ENCODE data around the gene ANO6.
"Not testable (repeated sequence)": the region's sequence is repeated elsewhere in the genome, so short reads cannot be mapped to it uniquely, and the experiment has no call there.

ANO6 gene

GRCh38 chr12:45317261-45317660, 101.4 kb downstream of the ANO6 start:
- DNase-seq, result not testable (repeated sequence)

- DNase-seq, result no peak
These were observed 106.9 kb downstream of the ANO6 start for GRCh38 chr12:45322810-45323209.

DNA sequence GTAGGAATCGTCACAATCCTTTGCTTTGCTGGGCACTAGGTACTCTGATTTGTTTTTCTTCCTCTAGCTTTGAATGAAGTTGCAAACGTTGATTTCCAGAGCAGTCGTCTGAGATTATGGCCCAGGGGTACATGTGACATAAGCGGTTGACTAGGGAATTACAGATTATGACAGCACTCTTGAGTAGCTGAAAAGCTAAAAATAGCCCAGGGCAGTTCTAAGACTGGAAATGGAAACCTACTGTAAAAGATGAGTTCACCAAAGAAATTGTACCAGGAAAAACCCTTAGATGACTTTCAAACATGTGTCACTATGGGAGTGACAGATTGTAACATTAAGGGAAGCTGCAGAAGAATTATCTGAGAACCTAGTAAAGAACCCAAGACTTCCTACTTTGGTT, 108.5 kb downstream of the ANO6 start:
- no peak for DNase-seq

DNA sequence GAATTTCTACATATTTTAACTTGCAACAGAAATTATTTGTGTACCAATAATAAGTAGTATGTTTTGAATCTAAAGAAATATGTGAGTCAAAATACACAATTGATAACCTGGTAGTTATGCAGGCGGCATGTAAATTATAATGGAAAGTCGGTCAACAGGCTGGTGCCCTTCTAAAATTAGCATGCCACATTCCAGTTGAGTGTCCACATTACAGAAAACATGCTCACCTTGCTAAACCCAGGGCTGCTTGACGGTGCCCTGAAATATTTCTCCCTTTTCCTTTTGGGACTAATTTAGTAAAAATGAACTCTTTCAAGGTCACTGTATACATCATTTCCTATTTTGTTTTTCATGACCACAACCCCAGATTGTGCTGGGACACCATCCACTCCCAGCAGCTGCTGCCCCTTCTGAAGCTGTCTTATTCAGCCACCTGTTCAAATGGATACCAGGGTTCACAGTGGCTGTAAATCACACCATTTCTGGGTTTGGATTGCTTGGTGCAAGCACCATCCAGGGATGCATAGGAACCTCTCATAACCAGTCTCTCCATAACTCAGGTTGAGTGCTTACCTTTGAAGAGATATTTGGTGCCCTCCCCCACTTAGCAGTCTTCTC, 110.6 kb downstream of the ANO6 start:
- no peak for DNase-seq

- DNase-seq, result no peak
These were observed 112.0 kb downstream of the ANO6 start for GRCh38 chr12:45327823-45328383.

DNA sequence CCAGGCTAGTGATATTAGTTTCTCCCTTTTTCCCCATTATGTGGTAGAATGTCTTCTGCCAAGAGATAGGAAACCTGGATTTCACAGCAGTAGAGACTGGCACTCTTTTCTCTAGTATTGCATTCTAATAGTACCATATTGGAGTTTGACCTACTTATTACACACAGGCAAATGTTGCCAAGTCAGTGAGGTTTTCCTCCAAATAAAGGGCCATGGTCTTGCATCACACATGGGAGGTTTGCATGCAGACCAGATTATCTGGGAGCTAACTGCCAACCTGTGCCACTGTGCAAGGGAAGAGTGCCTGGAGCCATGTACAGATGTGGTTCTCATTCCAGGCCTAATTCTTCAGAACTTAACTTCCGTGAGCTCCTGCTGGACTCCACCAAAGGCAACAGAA, 113.3 kb downstream of the ANO6 start:
- DNase-seq, result no peak

DNA sequence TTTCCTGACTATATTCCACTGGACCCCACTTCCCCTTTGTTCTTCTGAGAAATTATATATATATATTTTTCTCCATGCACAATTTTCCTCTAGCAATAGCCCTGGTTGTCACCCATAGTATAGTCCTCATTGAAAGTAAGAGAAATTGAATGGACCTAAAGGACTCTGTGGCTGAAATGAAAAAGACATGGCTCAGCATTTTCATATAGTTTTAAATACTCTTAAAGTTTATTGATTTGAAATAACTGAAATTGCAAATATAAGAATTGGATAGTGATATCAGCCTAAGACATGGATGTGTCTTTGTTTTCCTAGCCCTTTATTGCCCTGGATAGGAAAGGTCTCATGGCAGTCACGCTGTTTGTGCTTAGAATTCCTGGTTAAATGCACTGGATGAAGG, 113.8 kb downstream of the ANO6 start:
- DNase-seq, result no peak

DNA sequence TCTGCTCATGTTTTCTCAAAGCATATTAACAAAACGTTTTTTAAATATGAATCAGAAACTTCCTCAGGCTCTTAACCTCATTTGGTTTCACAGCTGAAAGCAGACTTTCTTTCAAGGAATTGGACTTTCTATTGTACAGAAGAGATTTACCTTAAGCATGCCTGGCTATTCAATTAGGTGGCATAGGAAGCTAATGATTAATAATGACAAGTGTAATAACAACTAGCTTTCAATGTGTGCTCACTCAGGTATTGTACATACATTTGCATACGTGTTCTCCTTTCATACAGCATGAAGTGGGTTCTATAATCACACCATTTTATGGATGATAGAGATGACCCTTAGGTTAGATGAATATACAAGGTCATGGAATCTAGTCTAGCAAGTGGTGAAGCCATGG, 115.7 kb downstream of the ANO6 start:
- no peak for DNase-seq

DNA sequence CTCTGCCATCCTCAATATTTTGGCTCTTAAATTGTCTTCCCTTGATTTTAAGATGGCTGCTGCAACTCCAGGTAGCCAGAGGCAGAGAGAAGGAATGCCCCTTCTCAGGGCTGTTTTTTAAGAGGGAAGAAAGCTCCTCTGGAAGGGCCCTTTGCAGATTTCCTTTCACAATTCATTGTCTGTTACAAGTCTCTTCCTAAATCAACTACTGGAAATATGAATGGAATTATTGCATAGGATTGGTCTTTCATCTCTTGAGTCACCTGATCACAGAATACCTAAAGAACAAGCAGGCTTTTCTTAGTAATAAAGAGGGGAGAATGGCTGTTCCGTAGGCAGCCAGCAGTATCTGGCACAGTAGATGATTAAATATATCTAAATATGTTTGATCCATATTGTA, 118.5 kb downstream of the ANO6 start:
- DNase-seq, result no peak

DNA sequence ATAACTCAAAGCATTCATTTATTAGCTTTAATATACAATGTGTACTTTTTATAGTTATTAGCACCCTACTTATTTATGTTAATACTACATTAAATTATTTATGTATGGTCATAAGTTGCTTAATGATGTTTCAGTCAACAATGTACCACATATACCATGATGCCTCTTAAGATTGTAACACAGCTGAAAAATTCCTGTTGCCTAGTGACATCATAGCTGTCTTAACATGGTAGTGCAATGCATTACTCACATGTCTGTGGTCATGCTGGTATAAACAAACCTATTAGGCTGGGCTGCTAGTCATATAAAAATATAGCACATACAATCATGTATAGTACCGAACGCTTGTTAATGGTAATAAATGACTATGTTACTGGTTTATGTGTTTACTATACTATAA, 120.4 kb downstream of the ANO6 start:
- no peak for DNase-seq

DNA sequence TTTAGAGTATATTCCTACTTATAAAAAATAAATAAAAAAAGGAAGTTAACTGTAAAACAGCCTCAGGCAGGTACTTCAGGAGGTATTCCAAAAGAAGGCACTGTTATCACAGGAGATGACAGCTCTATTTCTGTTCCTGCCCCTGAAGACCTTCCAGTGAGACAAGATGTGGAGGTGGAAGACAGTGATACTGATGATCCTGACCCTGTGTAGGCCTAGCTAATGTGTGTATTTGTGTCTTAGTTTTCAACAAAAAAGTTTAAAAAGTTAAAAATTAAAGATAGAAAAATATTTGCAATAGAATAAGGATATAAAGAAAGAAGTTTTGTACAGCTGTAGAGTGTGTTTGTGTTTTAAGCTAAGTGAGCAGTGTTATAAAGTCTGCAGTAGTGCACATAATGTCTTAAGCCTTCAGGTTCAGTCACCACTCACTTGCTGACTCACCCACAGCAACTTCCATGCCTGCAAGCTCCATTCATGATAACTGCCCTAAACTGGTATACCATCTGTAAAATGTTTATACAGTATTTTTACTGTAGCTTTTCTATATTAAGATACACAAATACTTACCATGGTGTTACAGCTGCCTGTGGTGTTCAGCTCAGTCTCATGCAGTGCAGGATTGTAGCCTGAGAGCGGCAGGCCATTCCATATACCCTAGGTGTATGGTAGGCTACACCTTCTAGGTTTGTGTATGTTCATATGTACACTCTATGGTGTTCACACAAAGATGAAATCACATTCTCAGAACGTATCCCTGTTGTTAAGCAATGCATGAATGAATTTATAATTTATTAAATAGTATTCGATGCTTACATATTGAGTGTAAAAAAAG, 121.1 kb downstream of the ANO6 start:
- no peak for DNase-seq

- DNase-seq, result no peak
These were observed 121.9 kb downstream of the ANO6 start for GRCh38 chr12:45337835-45338234.

- DNase-seq, result no peak
These were observed 122.4 kb downstream of the ANO6 start for GRCh38 chr12:45338272-45338671.

DNA sequence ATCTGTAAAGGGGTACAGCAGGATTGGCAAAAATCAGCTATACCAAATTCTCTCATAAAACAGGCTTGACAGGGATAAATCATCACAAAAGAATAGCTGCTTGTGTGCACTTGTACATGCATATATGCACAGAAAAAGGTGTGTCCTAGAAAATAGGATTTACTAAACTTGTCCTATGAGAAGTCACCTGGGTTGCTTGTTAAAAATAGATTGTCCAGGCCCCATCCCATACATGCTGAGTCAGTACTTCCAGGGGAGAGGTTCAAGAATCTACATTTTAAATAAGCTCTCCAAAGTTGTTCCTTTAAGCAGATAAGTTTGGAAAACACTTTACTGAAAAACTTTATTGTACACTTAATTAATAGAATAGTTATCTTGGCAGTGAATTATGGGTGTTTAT, 123.1 kb downstream of the ANO6 start:
- DNase-seq, result no peak

- DNase-seq, result no peak
These were observed 126.3 kb downstream of the ANO6 start for GRCh38 chr12:45342171-45342570.

GRCh38 chr12:45342848-45343247, 127.0 kb downstream of the ANO6 start:
- no peak for DNase-seq

DNA sequence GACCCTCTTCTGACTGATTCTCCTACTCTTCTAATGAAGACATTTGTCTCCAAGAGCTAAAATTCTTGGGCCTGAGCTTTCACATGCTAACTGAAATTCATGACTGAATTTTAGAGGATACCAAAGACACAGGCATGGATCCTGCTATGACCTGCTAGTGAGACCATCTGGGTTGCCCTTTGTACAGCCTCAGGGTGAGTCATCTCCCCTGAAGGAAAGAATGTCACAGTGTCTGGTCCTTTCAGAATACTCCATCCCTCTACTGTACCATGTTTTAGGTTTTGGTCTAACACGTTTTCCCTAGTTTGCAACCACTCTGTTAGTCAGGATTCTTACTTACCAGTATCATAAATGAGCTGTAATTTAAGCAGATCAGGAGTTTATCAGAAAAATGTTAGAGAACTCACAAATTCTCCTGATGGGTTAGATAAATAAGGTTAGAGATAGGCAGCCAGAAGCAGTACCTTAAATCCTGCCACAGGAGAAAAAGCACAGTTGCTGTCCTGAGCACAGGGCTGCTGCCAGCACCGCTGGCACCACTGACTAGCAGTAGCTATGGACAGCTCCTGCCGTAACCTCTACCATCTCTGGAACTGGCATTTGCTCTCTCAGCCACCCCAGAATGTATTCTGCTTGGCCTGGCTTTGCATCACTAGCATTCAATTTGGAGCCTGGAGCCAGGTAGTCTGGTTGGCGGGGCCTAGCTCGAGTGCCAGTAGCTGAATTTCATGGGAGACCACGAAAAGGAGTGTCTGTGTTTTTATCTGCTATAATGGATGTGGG, 127.6 kb downstream of the ANO6 start:
- no peak for DNase-seq

- DNase-seq, result no peak
These were observed 132.4 kb downstream of the ANO6 start for GRCh38 chr12:45348311-45348710.

DNA sequence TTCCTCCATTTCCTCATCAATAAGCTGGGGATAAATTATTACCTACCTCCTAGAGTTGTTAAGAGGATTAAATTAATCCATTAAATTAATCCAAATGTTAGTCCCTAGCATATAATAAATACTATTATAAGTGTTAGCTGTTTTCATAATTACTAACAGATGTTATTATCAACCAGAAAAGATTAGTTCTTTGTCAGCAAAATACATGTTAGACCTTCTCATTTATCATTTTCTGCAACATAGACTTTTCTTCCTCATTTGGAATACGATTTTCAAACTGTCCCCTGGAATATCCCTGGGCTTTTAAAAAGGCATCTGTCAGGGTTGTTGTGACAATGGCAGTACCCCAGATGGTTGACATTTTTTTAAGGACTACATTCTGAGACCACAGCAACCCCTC, 133.1 kb downstream of the ANO6 start:
- DNase-seq, result no peak

- no peak for DNase-seq
These were observed 134.0 kb downstream of the ANO6 start for GRCh38 chr12:45349916-45350315.

GRCh38 chr12:45350861-45351260, 135.0 kb downstream of the ANO6 start:
- DNase-seq, result no peak

GRCh38 chr12:45351921-45352670, 136.2 kb downstream of the ANO6 start:
- DNase-seq, result no peak

GRCh38 chr12:45353944-45354343, 138.0 kb downstream of the ANO6 start:
- DNase-seq, result no peak

Data from stimulated activated CD4-positive, alpha-beta T cell treated with anti-CD3 and anti-CD28 coated beads, Interleukin-15, amount 100 ng/mL, for 24 hours (primary cell).